Measurements from ENCODE around the gene DYDC1.
"Not testable (repeated sequence)": the region's sequence is repeated elsewhere in the genome, so short reads cannot be mapped to it uniquely, and the experiment has no call there.

The DYDC1 gene

GRCh38 chr10:80344276-80344675 lies 12.3 kb downstream of the DYDC1 start:
- DNase-seq: no peak

- DNase-seq: no peak
These were observed 22.6 kb downstream of the DYDC1 start for GRCh38 chr10:80333983-80334382.

GRCh38 chr10:80324891-80325364 lies 31.6 kb downstream of the DYDC1 start:
- no peak for DNase-seq

- DNase-seq: no peak
These were observed 32.5 kb downstream of the DYDC1 start for GRCh38 chr10:80324086-80324485.

GRCh38 chr10:80323311-80323710 lies 33.2 kb downstream of the DYDC1 start:
- no peak for DNase-seq

GRCh38 chr10:80322711-80323110 lies 33.8 kb downstream of the DYDC1 start:
- no peak for DNase-seq

GRCh38 chr10:80322158-80322557 lies 34.4 kb downstream of the DYDC1 start:
- DNase-seq: no peak

- no peak for DNase-seq
These were observed 35.4 kb downstream of the DYDC1 start for GRCh38 chr10:80321183-80321582.

GRCh38 chr10:80320377-80320776 lies 36.2 kb downstream of the DYDC1 start:
- no peak for DNase-seq

- DNase-seq: no peak
These were observed 36.7 kb downstream of the DYDC1 start for GRCh38 chr10:80319725-80320290.

GRCh38 chr10:80319318-80319717 lies 37.2 kb downstream of the DYDC1 start:
- no peak for DNase-seq

- no peak for DNase-seq
These were observed 37.8 kb downstream of the DYDC1 start for GRCh38 chr10:80318742-80319141.

GRCh38 chr10:80315391-80315790 lies 41.2 kb downstream of the DYDC1 start:
- DNase-seq: no peak

GRCh38 chr10:80313523-80313922 lies 43.0 kb downstream of the DYDC1 start:
- no peak for DNase-seq

- not testable (repeated sequence) for DNase-seq
These were observed 50.6 kb downstream of the DYDC1 start for GRCh38 chr10:80305989-80306388.

- no peak for DNase-seq
These were observed 59.6 kb downstream of the DYDC1 start for GRCh38 chr10:80296942-80297341.

- DNase-seq: no peak
These were observed 63.8 kb downstream of the DYDC1 start for GRCh38 chr10:80292607-80293239.

- DNase-seq: no peak
These were observed 65.9 kb downstream of the DYDC1 start for GRCh38 chr10:80290474-80291220.

GRCh38 chr10:80289451-80290287 lies 66.9 kb downstream of the DYDC1 start, which contains the start of gene MAT1A:
Gene MAT1A, minus strand, starts transcription at chr10:80289658. Its CDS starts 235 bp downstream, at chr10:80289423.
- DNase-seq: no peak

GRCh38 chr10:80288849-80289248 lies 67.7 kb downstream of the DYDC1 start:
- no peak for DNase-seq

Data from amygdala (tissue), 56 donors.